Measurements from ENCODE around the gene CTPS1.

The CTPS1 gene
- total RNA-seq = 38.3 to 121 (median 50.5) reads per million in 4 experiments

- DNase-seq = peak; percentile 89
Observed at GRCh38 chr1:40979241-40980067, at the start of gene CTPS1. Gene CTPS1, plus strand, starts transcription at chr1:40979696. Its CDS starts 3,595 bp downstream, at chr1:40983291.

- no peak for DNase-seq
Observed at GRCh38 chr1:40930174-40930964, 49.1 kb upstream of the CTPS1 start.

GRCh38 chr1:40931601-40932000 lies 47.9 kb upstream of the CTPS1 start:
- no peak for DNase-seq

- DNase-seq = no peak
Observed at GRCh38 chr1:40932006-40932405, 47.5 kb upstream of the CTPS1 start.

- no peak for DNase-seq
Observed at GRCh38 chr1:40936931-40937339, 42.6 kb upstream of the CTPS1 start.

GRCh38 chr1:40938393-40938792 lies 41.1 kb upstream of the CTPS1 start:
- DNase-seq = no peak

GRCh38 chr1:40939320-40940059 lies 40.0 kb upstream of the CTPS1 start:
- no peak for DNase-seq

GRCh38 chr1:40944326-40944725 lies 35.2 kb upstream of the CTPS1 start:
- DNase-seq = no peak

GRCh38 chr1:40944841-40945430 lies 34.6 kb upstream of the CTPS1 start:
- DNase-seq = no peak

- no peak for DNase-seq
Observed at GRCh38 chr1:40945491-40945973, 34.0 kb upstream of the CTPS1 start.

- DNase-seq = peak; percentile 2
Observed at GRCh38 chr1:40948741-40949443, 30.6 kb upstream of the CTPS1 start.

- DNase-seq = no peak
Observed at GRCh38 chr1:40949563-40949962, 29.9 kb upstream of the CTPS1 start.

GRCh38 chr1:40951943-40952743 lies 27.4 kb upstream of the CTPS1 start:
- peak; percentile 45 for DNase-seq

GRCh38 chr1:40952744-40953315 lies 26.7 kb upstream of the CTPS1 start:
- no peak for DNase-seq

GRCh38 chr1:40954626-40955025 lies 24.9 kb upstream of the CTPS1 start:
- DNase-seq = no peak

GRCh38 chr1:40955266-40955665 lies 24.2 kb upstream of the CTPS1 start:
- DNase-seq = no peak

- DNase-seq = no peak
Observed at GRCh38 chr1:40956407-40956806, 23.1 kb upstream of the CTPS1 start.

GRCh38 chr1:40958210-40958609 lies 21.3 kb upstream of the CTPS1 start:
- no peak for DNase-seq

GRCh38 chr1:40965531-40965930 lies 14.0 kb upstream of the CTPS1 start:
- DNase-seq = no peak

GRCh38 chr1:40966417-40966816 lies 13.1 kb upstream of the CTPS1 start:
- DNase-seq = no peak

GRCh38 chr1:40969445-40969844 lies 10.1 kb upstream of the CTPS1 start:
- no peak for DNase-seq

All from effector CD8-positive, alpha-beta T cell (primary cell).